ENCODE measurements around the gene KRTAP5-2.

KRTAP5-2 gene

DNA sequence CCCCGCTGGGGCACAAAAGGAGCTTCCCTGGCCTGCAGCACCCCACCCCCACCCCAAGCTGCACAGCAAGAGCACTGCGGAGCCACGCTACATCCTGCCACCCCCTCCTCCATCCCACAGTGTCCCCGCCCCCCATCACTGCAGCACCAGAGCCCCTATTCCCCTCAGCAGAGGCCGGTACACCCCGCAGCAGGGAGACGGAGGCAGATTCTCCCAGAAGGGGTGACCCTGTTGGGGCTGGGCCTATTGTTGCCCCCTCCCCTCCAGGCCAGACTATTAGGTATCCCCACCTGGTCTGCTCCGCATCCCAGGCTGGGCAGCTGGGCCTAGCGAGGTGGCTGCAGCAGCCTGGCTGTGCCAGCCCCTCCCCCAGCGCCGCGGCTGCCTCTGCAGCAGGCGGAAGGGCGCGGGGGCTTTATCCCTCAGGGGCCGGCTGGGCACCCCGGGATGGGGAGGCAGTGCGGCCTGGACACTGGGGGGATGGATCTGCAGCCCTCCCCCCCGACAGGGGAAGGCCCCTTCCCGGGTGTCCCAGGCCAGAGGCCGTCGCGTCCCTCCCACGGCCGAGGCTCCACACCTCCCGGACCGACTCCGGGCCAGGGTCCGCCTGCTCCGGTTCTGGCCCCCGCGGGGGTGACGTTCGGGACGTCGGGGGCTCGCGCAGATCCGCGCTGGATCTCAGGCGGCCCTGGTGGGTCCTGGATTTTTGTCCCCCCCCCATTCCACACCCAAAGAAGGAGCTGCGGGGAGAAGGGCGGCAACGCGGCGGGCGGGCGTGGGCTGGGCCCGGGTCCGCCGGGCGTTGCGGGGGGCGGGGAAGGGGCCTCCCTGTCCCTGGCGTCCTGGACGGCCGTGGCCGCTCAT, 27.0 kb downstream of the KRTAP5-2 start:
- Histone ChIP-seq H3K4me3 (ENCODE audit: low read depth in 1 of 2, low read length in 2 of 2) (peak overlapping the region; percentile 45 to 75), H3K9me3 (ENCODE audit: low read length) (no peaks in the 10 kb centered on the region), H3K36me3 (ENCODE audit: insufficient read depth, low read length) (no peaks in the 10 kb centered on the region), H3K9ac (ENCODE audit: low read length) (peak overlapping the region; percentile 53), H3K27me3 (ENCODE audit: control insufficient read depth in 1 of 2, insufficient read depth in 2 of 2, low read length in 2 of 2) (no peaks in the 10 kb centered on the region), H3K27ac (ENCODE audit: low read depth, low read length) (peak overlapping the region; percentile 93), H3K4me1 (ENCODE audit: insufficient read depth, low read length) (peaks cover 29% of the 10 kb centered on the region)

- Histone ChIP-seq H3K27me3 (ENCODE audit: control insufficient read depth in 1 of 2, insufficient read depth in 2 of 2, low read length in 2 of 2) (no peaks in the 10 kb centered on the region), H3K4me1 (ENCODE audit: insufficient read depth, low read length) (peaks cover 29% of the 10 kb centered on the region), H3K36me3 (ENCODE audit: insufficient read depth, low read length) (no peaks in the 10 kb centered on the region), H3K4me3 (ENCODE audit: low read depth in 1 of 2, low read length in 2 of 2) (peak overlapping the region; percentile 45 to 75), H3K9ac (ENCODE audit: low read length) (peak overlapping the region; percentile 53), H3K27ac (ENCODE audit: low read depth, low read length) (peak overlapping the region; percentile 93), H3K9me3 (ENCODE audit: low read length) (no peaks in the 10 kb centered on the region)
These were observed 27.6 kb downstream of the KRTAP5-2 start for GRCh38 chr11:1570531-1570895.

- Histone ChIP-seq H3K9me3 (ENCODE audit: low read length) (no peaks in the 10 kb centered on the region), H3K27ac (ENCODE audit: low read depth, low read length) (peak overlapping the region; percentile 93), H3K4me1 (ENCODE audit: insufficient read depth, low read length) (peaks cover 31% of the 10 kb centered on the region), H3K36me3 (ENCODE audit: insufficient read depth, low read length) (no peaks in the 10 kb centered on the region), H3K4me3 (ENCODE audit: low read depth in 1 of 2, low read length in 2 of 2) (peak overlapping the region in 1 of 2 donors; percentile 75), H3K9ac (ENCODE audit: low read length) (peak overlapping the region; percentile 53), H3K27me3 (ENCODE audit: control insufficient read depth in 1 of 2, insufficient read depth in 2 of 2, low read length in 2 of 2) (no peaks in the 10 kb centered on the region)
These were observed 28.1 kb downstream of the KRTAP5-2 start for GRCh38 chr11:1570001-1570453.

DNA sequence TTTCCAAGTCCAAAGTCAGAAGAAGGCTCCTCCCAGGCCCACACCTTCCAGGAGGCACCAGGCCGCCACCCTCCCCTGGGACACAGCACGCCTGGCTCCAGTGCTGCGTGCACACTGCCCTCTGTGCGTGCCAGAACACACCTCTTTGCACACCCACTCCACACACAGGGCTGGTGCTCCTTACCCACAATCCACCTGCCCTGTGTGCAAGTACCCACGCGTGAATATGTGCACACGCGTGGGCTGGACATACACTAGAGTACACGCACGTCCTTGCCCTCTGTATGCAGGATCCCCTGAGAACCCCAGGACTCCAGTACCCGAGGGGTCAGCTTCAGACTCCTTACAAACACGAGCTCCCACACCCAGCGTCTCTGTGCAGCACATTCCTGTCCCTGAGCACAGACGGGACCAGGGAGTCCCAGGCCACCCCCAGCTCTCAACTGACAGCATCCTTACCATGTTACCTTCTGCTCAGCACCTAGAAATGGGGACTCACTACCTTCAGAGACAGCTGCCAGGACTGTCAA, 28.8 kb downstream of the KRTAP5-2 start:
- H3K9me3 ChIP-seq (ENCODE audit: low read length) = no peaks in the 10 kb centered on the region
- peaks cover 38% of the 10 kb centered on the region for H3K4me1 ChIP-seq (ENCODE audit: insufficient read depth, low read length)
- H3K4me3 ChIP-seq (ENCODE audit: low read depth in 1 of 2, low read length in 2 of 2) = no peak overlapping the region
- no peaks in the 10 kb centered on the region for H3K36me3 ChIP-seq (ENCODE audit: insufficient read depth, low read length)
- H3K27ac ChIP-seq (ENCODE audit: low read depth, low read length) = no peak overlapping the region
- H3K9ac ChIP-seq (ENCODE audit: low read length) = no peak overlapping the region
- no peaks in the 10 kb centered on the region for H3K27me3 ChIP-seq (ENCODE audit: control insufficient read depth in 1 of 2, insufficient read depth in 2 of 2, low read length in 2 of 2)

GRCh38 chr11:1568441-1568911, 29.6 kb downstream of the KRTAP5-2 start:
- Histone ChIP-seq H3K36me3 (ENCODE audit: insufficient read depth, low read length) (no peaks in the 10 kb centered on the region), H3K4me3 (ENCODE audit: low read depth in 1 of 2, low read length in 2 of 2) (no peak overlapping the region), H3K9ac (ENCODE audit: low read length) (no peak overlapping the region), H3K9me3 (ENCODE audit: low read length) (no peaks in the 10 kb centered on the region), H3K27me3 (ENCODE audit: control insufficient read depth in 1 of 2, insufficient read depth in 2 of 2, low read length in 2 of 2) (no peaks in the 10 kb centered on the region), H3K27ac (ENCODE audit: low read depth, low read length) (no peak overlapping the region), H3K4me1 (ENCODE audit: insufficient read depth, low read length) (peaks cover 37% of the 10 kb centered on the region)

GRCh38 chr11:1567721-1568100, 30.4 kb downstream of the KRTAP5-2 start:
- Histone ChIP-seq H3K9ac (ENCODE audit: low read length) (no peak overlapping the region), H3K36me3 (ENCODE audit: insufficient read depth, low read length) (peaks cover 5% of the 10 kb centered on the region), H3K27me3 (ENCODE audit: control insufficient read depth in 1 of 2, insufficient read depth in 2 of 2, low read length in 2 of 2) (no peaks in the 10 kb centered on the region), H3K27ac (ENCODE audit: low read depth, low read length) (peak overlapping the region; percentile 12), H3K4me3 (ENCODE audit: low read depth in 1 of 2, low read length in 2 of 2) (no peak overlapping the region), H3K4me1 (ENCODE audit: insufficient read depth, low read length) (peaks cover 35% of the 10 kb centered on the region), H3K9me3 (ENCODE audit: low read length) (no peaks in the 10 kb centered on the region)

DNA sequence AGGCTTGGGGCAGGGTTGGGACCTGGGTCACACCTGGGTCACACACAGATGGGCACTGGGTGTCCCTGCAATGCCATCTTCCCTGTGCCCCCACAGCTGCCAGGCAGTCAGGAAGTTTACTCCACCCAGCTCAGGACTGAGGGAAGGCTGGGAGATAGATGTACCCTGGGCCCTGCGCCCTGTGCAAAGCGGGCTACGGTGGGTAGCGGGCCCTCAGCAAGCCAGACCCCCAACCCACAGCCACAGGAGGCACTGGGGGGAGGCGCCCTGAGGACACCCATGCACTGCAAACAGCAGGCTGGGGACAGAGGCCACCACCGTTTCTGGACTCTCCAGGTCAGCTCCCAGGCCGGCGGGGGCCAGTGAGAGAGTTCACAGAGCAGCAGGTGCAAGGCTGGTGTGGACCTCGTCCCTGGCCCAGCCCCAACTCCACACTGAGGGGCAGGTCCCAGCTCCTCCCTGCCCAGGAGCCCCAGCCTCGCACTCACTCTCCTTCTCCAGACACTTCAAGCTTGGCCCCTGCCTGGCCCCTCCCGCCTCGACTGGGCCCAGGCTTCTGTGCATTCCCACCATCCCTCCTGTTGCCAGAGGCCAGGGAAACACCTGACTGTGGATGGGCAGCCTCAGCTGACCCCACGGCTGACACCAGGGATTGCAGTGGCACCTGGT, 30.9 kb downstream of the KRTAP5-2 start:
- H3K27ac ChIP-seq (ENCODE audit: low read depth, low read length) = no peak overlapping the region
- H3K27me3 ChIP-seq (ENCODE audit: control insufficient read depth in 1 of 2, insufficient read depth in 2 of 2, low read length in 2 of 2) = no peaks in the 10 kb centered on the region
- H3K9ac ChIP-seq (ENCODE audit: low read length) = no peak overlapping the region
- no peaks in the 10 kb centered on the region for H3K9me3 ChIP-seq (ENCODE audit: low read length)
- no peak overlapping the region for H3K4me3 ChIP-seq (ENCODE audit: low read depth in 1 of 2, low read length in 2 of 2)
- H3K4me1 ChIP-seq (ENCODE audit: insufficient read depth, low read length) = peaks cover 35% of the 10 kb centered on the region
- peaks cover 9% of the 10 kb centered on the region for H3K36me3 ChIP-seq (ENCODE audit: insufficient read depth, low read length)

DNA sequence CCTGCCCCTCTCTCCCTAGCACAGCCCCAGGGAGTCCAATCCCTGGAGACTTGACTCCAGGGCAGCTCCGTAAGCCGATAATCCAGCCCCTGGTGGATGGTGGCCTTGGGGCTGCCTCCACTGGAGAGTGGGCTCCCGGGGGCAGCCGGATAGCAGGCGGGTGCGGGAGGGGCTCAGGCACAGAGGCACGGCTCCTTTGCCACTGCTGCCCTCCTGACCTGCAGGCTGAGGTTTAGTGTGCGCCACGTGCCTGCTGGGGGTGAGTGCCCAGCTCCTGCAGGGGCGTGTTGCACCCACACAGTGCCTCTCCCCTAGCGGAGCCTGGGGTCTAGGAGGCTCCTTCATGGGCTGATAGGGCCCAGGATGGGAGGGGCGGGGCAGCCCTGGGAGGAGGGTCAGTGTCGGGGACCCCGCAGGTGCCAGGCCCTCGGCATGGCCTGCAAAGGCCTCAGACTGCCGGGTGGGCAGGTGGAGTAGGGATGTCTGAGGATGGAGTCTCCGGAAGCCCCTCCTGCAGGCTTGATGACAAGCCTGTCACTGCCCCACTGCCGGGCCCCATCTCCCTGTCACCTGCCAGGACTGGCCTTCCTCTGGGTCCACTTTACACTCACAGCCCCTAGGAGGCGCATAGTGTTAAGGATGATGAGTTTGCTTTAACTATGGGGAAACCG, 31.6 kb downstream of the KRTAP5-2 start:
- H3K27me3 ChIP-seq (ENCODE audit: control insufficient read depth in 1 of 2, insufficient read depth in 2 of 2, low read length in 2 of 2) = no peaks in the 10 kb centered on the region
- no peak overlapping the region for H3K4me3 ChIP-seq (ENCODE audit: low read depth in 1 of 2, low read length in 2 of 2)
- no peak overlapping the region for H3K9ac ChIP-seq (ENCODE audit: low read length)
- no peaks in the 10 kb centered on the region for H3K9me3 ChIP-seq (ENCODE audit: low read length)
- peaks cover 35% of the 10 kb centered on the region for H3K4me1 ChIP-seq (ENCODE audit: insufficient read depth, low read length)
- H3K27ac ChIP-seq (ENCODE audit: low read depth, low read length) = no peak overlapping the region
- peaks cover 11% of the 10 kb centered on the region for H3K36me3 ChIP-seq (ENCODE audit: insufficient read depth, low read length)

- H3K36me3 ChIP-seq (ENCODE audit: insufficient read depth, low read length) = peaks cover 11% of the 10 kb centered on the region
- H3K4me3 ChIP-seq (ENCODE audit: low read depth in 1 of 2, low read length in 2 of 2) = no peak overlapping the region
- H3K27ac ChIP-seq (ENCODE audit: low read depth, low read length) = no peak overlapping the region
- peaks cover 32% of the 10 kb centered on the region for H3K4me1 ChIP-seq (ENCODE audit: insufficient read depth, low read length)
- no peaks in the 10 kb centered on the region for H3K27me3 ChIP-seq (ENCODE audit: control insufficient read depth in 1 of 2, insufficient read depth in 2 of 2, low read length in 2 of 2)
- H3K9me3 ChIP-seq (ENCODE audit: low read length) = no peaks in the 10 kb centered on the region
- H3K9ac ChIP-seq (ENCODE audit: low read length) = no peak overlapping the region
These were observed 32.2 kb downstream of the KRTAP5-2 start for GRCh38 chr11:1565904-1566247.

GRCh38 chr11:1565173-1565903, 32.8 kb downstream of the KRTAP5-2 start:
- peaks cover 27% of the 10 kb centered on the region for H3K4me1 ChIP-seq (ENCODE audit: insufficient read depth, low read length)
- H3K36me3 ChIP-seq (ENCODE audit: insufficient read depth, low read length) = peaks cover 11% of the 10 kb centered on the region
- peak overlapping the region in 1 of 2 donors; percentile 24 for H3K4me3 ChIP-seq (ENCODE audit: low read depth in 1 of 2, low read length in 2 of 2)
- H3K9ac ChIP-seq (ENCODE audit: low read length) = no peak overlapping the region
- peak overlapping the region; percentile 74 for H3K27ac ChIP-seq (ENCODE audit: low read depth, low read length)
- H3K27me3 ChIP-seq (ENCODE audit: control insufficient read depth in 1 of 2, insufficient read depth in 2 of 2, low read length in 2 of 2) = no peaks in the 10 kb centered on the region
- no peaks in the 10 kb centered on the region for H3K9me3 ChIP-seq (ENCODE audit: low read length)

Data from muscle layer of colon (tissue), 2 donors.